Measurements from ENCODE around the gene IGFL2. TPM values are rescaled to one million over a fixed set of nuclear protein-coding genes. Genes with fewer than 3 reads are reported as not detected.

Gene IGFL2
- total RNA-seq, 6 experiments from 2014 or later, result not detected

- DNase-seq (no peak), ATAC-seq (no peak)
- H3K27me3 ChIP-seq, result no peaks in the 10 kb centered on the region
- TF ChIP-seq POLR2A (IDR thresholded peaks at IDR 0.05) (no peak), CTCF (IDR thresholded peaks at IDR 0.05) (no peak)
- WGBS (ENCODE audit: insufficient coverage, low coverage, low lambda C conversion rate, missing lambda C conversion rate), result 43% methylated on average over 4 of the region's 4 CpGs
- H3K27ac ChIP-seq, result no peak overlapping the region
- no peak overlapping the region for H3K4me3 ChIP-seq
- intact Hi-C loops (cut with DNase I), result no loop called here
- peaks cover 0 to 20% (median 9%) of the 10 kb centered on the region in 4 donors for H3K4me1 ChIP-seq
- no peaks in the 10 kb centered on the region for H3K9me3 ChIP-seq
- no peaks in the 10 kb centered on the region for H3K36me3 ChIP-seq
Observed at GRCh38 chr19:46197314-46198070, 49.5 kb downstream of the IGFL2 start.

GRCh38 chr19:46198756-46199155 lies 50.7 kb downstream of the IGFL2 start:
- Histone ChIP-seq H3K36me3 (no peaks in the 10 kb centered on the region), H3K9me3 (no peaks in the 10 kb centered on the region), H3K27ac (no peak overlapping the region), H3K4me3 (no peak overlapping the region), H3K27me3 (no peaks in the 10 kb centered on the region), H3K4me1 (peaks cover 0 to 9% (median 4%) of the 10 kb centered on the region in 4 donors)
- intact Hi-C loops (cut with DNase I), result no loop called here
- TF ChIP-seq CTCF (IDR thresholded peaks at IDR 0.05), result no peak
- TF ChIP-seq POLR2A (IDR thresholded peaks at IDR 0.05), result no peak
- 40% methylated on average over 1 of the region's 3 CpGs for WGBS (ENCODE audit: insufficient coverage, low coverage, low lambda C conversion rate, missing lambda C conversion rate)
- no peak for ATAC-seq
- DNase-seq, result no peak

GRCh38 chr19:46201454-46202310 lies 53.6 kb downstream of the IGFL2 start:
- DNase-seq (no peak), ATAC-seq (no peak)
- no peak overlapping the region for H3K4me3 ChIP-seq
- TF ChIP-seq CTCF (IDR thresholded peaks at IDR 0.05) (no peak), POLR2A (IDR thresholded peaks at IDR 0.05) (no peak)
- intact Hi-C loops (cut with DNase I), result no loop called here
- H3K27ac ChIP-seq, result no peak overlapping the region
- no peaks in the 10 kb centered on the region for H3K36me3 ChIP-seq
- no peaks in the 10 kb centered on the region for H3K27me3 ChIP-seq
- no peaks in the 10 kb centered on the region for H3K9me3 ChIP-seq
- WGBS (ENCODE audit: insufficient coverage, low coverage, low lambda C conversion rate, missing lambda C conversion rate), result 76% methylated on average over 15 of the region's 16 CpGs
- no peaks in the 10 kb centered on the region for H3K4me1 ChIP-seq

- Histone ChIP-seq H3K36me3 (no peaks in the 10 kb centered on the region), H3K4me3 (no peak overlapping the region), H3K27ac (no peak overlapping the region), H3K4me1 (no peaks in the 10 kb centered on the region), H3K27me3 (no peaks in the 10 kb centered on the region), H3K9me3 (no peaks in the 10 kb centered on the region)
- ATAC-seq, result no peak
- 51% methylated on average over 4 of the region's 4 CpGs for WGBS (ENCODE audit: insufficient coverage, low coverage, low lambda C conversion rate, missing lambda C conversion rate)
- intact Hi-C loops (cut with DNase I), result no loop called here
- DNase-seq, result no peak
- TF ChIP-seq CTCF (IDR thresholded peaks at IDR 0.05) (no peak), POLR2A (IDR thresholded peaks at IDR 0.05) (no peak)
Observed at GRCh38 chr19:46202426-46202825, 54.4 kb downstream of the IGFL2 start.
